Left hindlimb (tissue), 1 donor: ENCODE results near the gene GADD45A.

ENCODE experiments used
- DNase-seq: peaks from one replicate; pipeline ENCODE4 v3.0.0-alpha.2; 2018

The GADD45A gene

GRCh38 chr1:67690018-67690363 lies 5.0 kb downstream of the GADD45A start:
- DNase-seq = no peak

DNA sequence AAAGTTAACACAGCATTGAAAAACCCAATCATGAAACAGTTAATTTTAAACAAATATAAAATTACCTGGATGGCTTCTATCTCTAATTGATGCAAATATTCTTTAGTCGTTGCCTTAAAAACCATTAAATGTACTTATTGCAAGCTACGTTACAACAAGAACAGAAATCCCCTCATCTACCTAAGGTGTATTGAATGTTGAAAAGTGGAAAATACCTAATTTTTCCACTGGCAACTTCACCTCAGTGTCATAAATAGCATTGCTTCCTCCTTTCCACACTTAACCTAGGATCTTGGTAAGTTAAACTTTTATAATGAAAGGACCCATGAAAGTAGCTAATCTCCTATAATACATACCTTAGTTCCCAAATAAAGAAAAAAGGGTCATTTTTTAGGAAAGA lies 5.4 kb downstream of the GADD45A start:
- DNase-seq = no peak

- DNase-seq = no peak
Observed at GRCh38 chr1:67691712-67692111, 6.7 kb downstream of the GADD45A start.

GRCh38 chr1:67695963-67696362 lies 11.0 kb downstream of the GADD45A start:
- DNase-seq = no peak

GRCh38 chr1:67696708-67697107 lies 11.7 kb downstream of the GADD45A start:
- no peak for DNase-seq

- DNase-seq = no peak
Observed at GRCh38 chr1:67700220-67700619, 15.2 kb downstream of the GADD45A start.

DNA sequence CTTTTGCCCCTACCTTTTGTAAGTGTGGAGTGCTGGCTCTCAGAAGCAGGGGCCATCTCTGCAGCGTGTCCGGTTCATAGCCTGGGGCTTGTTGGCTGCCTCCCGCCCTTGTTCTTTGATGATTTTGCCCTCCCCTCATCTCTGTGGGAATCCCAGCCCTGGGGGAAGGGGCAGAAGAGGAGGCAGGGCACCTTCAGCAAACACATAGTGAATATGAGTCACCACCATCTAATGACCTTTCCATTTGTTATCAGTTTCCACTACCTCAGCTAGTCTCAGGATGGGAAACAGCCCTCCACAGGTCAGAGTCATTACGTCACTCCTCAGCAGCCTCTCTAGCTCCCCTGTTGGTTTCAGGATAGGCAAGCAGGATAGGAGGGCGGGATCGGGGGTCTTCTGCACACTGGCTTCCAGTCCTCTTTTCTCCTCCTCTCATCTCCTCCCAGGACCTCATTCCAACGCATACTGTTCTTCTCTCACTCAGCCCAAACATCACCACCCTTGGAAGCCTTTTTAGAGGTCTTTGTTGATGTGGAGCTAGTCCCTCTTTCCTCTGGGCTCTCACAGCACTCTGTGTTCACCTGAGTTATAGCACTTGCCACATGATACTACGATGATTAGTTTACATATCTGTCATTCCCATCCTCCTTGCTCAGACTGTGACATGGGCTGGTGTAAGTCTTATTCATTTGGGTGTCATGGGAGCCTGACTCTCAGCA lies 15.8 kb downstream of the GADD45A start:
- no peak for DNase-seq

- no peak for DNase-seq
Observed at GRCh38 chr1:67701876-67702275, 16.9 kb downstream of the GADD45A start.

DNA sequence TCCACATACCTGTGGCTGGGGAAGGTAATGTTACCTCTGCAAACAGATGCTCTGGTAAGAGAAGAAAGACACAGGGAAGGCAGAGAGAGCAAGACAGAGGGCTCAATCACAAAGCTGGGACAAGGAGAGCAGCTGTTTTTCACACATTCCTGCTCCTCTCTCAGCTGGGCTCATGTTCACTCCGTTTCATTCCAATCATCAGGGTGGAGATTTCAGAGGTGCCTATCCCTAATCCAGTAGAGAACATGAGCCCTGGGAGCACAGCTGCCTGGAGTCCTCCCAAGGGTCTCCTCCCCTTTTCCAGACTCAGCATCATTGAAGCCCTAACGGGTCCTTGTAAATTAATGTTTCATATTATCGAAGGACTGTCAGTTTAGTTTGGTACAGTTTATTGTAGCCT lies 19.4 kb downstream of the GADD45A start:
- DNase-seq = no peak

GRCh38 chr1:67705735-67706453 lies 20.9 kb downstream of the GADD45A start:
- DNase-seq = no peak

DNA sequence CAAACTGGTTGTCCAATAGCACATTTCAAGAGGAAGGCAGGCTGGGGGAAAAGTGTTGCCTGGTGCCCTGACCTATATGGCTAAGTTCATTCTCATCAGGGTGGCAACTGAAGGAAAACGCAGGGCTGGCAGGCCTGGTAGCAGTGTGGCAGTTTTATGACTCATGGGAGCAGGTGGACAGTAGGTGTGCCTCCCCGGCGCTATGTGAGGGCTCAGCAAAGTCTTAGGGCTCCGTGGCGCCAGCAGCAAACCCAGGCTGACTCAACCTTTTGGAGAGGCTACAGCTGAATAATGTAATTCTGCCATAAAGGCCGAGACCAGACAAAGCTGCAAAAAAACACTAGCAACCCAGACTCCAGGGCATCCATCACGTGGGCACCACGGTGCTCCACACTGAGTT lies 23.6 kb downstream of the GADD45A start:
- no peak for DNase-seq

DNA sequence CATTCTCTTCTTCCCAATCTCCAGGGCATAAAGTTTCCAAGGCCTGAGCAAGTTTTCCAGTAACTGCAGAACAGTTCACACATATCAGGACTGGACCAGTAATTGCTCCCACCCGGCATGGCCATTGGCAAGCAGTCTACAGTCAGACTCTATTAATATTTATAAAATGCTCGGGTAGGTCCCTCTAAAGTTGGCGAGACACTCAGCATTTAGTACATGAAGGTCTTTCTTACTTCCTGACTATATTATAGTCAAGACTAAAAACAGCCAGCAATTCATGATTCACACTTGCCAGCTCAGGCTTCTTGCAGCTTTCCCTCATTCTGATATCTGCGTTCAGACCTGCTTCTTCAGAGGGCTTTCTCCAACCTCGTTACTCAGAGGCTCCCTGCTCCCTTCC lies 25.4 kb downstream of the GADD45A start:
- no peak for DNase-seq

GRCh38 chr1:67711158-67711854 lies 26.3 kb downstream of the GADD45A start:
- no peak for DNase-seq

DNA sequence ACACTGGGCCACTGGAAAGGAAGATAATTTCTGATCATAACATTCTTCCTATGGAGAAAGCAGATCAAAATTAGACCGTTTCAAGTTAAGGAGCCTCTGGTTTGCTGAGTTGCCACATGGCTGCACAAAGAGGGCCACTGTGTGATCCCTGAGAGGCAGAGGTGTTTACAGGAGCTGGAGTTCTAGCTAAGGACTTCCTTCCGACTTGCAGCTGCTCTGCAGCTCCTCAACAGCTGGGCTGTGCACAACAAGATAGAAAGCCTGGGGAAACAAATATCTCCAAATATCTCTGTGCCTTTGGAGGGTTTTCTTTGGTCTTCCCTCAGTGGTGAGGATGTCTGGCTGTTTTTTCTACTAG lies 26.8 kb downstream of the GADD45A start:
- no peak for DNase-seq

GRCh38 chr1:67713057-67713846 lies 28.3 kb downstream of the GADD45A start:
- DNase-seq = no peak

DNA sequence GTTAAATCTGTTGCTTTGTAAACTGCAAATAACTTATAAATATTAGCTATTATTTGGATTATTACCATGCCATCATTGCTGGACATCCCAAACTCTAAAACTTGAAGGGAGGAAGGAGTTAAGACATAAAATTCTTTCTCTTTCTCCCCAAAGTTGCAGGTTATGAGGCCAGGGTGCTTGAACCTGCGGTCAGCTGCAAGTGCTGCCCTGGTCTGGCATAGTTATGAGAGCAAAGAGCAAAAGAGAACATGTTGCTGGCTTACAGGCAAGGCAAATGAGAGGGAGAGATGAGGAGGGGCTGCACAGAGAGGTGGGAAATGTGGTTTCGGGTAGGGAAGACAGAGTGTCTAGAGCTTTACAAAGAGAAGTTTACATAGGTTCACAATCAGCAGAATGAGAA lies 30.8 kb downstream of the GADD45A start:
- no peak for DNase-seq

GRCh38 chr1:67716800-67717199 lies 31.8 kb downstream of the GADD45A start:
- no peak for DNase-seq

DNA sequence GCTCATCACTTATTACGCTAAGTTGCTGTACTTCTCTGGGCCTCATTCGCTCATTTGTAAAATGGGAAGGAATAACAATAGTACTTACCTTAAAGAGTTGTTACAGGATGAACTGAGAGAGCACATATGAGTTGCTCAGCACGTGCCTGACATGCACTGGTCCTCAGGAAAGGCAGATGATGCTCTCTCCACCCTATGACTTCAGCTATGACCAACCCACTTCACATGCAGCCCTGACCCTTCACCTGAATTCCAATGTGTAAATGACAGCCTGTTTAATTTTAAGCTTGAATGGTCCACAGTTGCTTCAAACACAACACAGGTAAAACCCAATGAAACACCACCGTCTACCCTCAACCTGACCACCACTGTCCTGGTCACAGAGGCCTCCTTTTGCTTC lies 32.9 kb downstream of the GADD45A start:
- no peak for DNase-seq

DNA sequence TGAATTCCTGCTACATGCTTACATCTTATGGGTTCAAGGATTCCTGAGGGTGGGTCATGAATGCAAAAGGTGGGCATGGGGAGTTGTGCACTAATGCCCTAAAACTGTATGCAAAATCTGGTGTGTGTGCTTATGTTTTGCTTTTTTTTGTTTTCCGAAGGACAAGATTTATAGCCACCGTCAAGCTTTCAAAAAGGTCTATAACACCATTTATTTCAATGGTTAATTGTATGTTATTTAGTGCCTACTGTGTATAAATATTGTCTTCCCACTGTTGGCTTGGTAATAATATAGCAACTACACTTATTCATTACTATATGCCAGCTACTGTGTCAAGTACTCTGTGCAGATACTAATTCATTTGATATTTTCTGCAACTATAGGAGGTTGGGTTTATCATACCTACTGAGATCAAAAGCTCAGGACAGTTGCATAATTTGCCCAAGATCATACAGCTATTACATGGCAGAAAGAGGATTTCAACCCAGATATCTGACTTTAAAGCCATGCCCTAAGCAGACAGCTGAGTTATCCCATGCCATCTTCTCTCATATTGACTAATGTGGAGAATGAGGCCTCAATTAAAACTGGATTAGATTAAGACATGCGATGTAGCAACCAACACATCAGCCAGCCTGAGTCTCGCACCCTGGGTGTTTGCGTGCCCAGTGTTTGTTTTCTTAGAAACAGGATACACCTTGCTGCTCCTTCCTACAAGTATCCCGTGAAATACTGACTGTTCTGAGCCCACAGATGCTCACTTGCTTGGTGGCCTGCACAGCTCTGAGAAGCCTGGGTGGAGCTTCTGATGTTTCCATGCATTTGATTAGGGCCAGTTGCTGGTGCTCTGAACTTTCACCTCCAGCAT lies 34.6 kb downstream of the GADD45A start:
- DNase-seq = no peak

GRCh38 chr1:67721112-67721511 lies 36.1 kb downstream of the GADD45A start:
- DNase-seq = no peak

- no peak for DNase-seq
Observed at GRCh38 chr1:67721650-67722291, 36.8 kb downstream of the GADD45A start.
